Stimulated activated CD4-positive, alpha-beta T cell treated with anti-CD3 and anti-CD28 coated beads, Interleukin-4, amount 100 ng/mL, for 48 hours (primary cell): ENCODE measurements around the gene MSGN1.
A peak's percentile ranks its signal among the peaks of the same experiment; 100 is the strongest.

ENCODE experiments used
- DNase-seq, 2 donors: peaks; one replicate each; pipeline ENCODE4 v3.0.0-alpha.2; 2020; ENCODE audit warnings: low read depth in 2 of 2

Gene MSGN1

DNA sequence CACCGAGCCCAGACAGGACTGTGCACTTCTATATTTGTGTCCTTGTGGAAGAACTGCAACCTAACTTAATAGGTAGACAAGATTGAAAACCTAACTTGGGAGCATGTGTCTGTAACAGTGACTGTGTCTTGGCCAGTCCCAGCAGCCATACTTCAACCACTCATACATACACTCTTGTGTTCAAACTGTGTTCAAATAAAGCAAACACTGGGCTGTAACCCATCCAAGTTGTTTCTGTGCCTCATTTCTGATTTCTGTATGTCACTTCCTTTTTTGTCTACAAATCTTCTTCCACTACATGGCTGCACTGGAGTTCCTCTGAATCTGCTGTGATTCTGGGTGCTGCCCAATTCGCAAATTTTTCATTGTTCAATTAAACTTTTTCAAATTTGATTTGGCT, 31.0 kb downstream of the MSGN1 start:
- no peak for DNase-seq

DNA sequence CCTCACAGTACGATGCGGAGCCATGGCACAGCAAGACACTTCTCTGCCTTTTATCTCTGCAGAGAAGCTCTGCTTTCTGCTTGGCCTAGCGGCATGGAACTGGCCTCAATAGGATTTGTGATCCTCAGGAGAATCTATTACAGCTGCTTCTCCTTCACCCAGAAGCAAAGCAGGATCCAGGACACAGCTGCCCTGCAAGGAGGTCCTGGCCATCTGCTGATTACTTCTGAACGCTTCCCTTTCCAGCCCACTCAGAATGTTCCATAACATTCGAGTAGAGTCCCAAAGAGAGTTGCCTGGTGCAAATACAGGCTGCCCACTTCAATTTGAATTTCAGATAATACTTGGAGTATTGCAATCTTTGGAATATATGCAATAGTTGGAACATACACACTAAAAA, 33.0 kb downstream of the MSGN1 start:
- DNase-seq = no peak

GRCh38 chr2:17850151-17850550, 33.9 kb downstream of the MSGN1 start:
- DNase-seq = no peak

DNA sequence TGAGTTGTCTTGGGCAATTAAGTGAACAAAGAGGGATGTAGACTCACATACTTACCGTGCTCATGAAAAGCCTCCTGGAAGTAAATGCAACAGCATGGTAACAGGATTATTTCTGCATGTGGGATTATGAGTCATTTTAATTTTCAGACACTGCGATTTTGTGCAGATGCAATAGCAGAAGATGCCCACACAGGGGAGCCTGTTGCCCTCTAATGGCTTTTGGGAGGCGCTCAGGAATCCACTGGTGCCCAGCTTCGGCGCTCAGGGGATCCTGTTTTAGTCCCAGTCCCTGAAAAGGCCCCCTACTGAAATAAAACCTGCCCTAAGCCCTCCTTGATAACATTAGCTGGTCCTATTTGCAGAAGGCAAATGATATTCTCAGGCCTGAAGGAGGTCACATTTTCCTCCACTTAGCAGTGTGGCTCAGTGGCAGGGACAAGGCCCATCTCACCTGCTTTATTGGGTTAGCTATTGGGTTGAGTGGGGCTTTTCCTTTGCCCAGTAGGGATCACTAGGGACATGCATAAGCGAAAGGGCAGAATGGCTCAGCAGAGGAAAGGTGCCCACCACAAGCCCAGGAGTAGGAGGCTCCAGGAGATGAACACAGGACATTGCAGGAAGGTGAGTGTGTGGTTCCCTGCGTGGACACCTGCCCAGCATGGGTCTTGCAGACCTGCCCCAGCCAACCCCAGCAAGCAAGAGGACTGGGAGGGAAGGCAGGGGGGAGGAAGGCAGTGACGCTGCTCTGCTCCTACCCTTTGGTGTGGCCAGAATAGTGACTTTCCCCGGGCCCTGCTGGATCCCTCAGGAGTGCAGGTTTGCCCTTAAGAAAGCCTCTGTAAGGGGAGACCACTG, 35.7 kb downstream of the MSGN1 start:
- peak in 1 of 2 donors; percentile 23 for DNase-seq

DNA sequence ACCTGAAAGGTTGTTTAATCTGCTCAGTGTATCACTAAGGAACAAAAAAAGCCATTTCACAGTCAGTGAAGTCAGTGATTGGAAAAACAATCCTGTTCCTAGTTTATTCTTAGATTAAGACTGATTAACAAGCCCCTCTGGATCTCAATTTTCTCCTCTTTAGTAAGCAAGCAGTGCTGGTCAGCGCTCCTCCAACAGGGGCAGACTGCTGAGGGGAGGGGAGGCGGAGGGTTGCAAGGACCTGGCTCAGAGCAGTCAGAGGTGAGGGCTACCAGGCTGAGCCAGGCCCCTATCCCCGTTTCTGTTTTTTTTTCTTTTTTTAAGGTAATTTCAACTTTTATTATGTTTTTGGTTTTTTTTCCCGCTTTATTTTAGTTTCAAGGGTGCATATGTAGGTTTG, 37.5 kb downstream of the MSGN1 start:
- no peak for DNase-seq

DNA sequence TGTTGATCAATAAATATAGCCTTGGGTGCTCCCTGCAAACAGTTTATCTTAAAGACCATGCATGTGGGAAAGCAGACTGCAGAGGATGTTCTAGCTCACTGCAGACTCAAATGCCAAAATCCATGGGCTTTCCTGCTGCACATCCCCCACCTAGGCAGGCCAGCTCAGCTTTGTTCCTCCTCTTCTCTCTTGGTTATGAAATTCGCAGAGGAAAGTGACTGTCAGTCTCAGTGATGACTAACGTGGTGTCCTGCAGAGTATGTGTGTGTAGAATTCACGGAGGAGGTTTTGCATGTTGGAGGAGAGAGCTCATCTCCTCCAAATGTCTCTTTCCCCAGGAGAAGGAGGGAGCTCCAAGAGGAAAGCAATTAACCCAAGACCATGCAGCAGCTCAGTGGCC, 40.8 kb downstream of the MSGN1 start:
- DNase-seq = no peak

GRCh38 chr2:17858064-17858463, 41.8 kb downstream of the MSGN1 start:
- DNase-seq = no peak

- no peak for DNase-seq
These were observed 47.3 kb downstream of the MSGN1 start for GRCh38 chr2:17863539-17863938.

- DNase-seq = no peak
These were observed 48.4 kb downstream of the MSGN1 start for GRCh38 chr2:17864676-17865075.

DNA sequence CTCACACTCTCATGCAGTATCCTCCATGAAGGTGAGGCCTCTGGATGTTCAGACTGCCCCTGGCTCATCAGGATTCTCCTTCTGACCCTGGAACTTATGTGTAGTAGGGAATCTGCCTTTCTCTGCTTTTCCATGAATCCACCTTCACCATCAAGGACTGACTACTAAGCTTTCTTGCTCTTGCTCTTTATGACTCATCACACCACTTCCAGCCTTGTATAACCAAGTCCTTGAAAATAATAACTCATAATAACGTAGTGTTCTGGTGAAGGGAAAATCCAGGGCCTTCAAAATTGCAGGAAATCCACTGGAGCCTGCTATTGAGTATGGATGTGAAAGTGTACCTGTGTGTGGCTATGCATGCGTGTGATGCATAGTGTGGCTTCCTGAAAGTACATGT, 50.9 kb downstream of the MSGN1 start:
- no peak for DNase-seq
